Measurements from ENCODE around the gene KDM5B.

The KDM5B gene

DNA sequence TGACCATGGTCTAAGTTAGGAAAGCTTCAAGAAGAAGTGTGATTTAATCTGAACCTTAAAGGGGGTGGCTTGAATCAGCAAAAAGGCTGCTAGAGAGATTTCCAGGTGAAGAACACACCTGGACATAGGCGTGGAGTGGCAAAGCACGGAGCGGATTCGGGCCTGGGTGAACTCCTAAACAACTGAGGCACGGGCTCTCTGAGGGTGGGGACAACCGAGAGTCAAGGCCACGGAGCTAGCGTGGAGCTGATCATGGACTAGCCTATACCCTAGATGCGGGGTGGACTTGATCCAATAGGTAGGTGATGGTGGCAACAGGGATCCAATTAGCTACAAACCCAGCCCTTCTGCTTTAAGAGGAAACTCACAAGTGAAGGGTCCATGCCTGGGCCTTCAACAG, 125.7 kb downstream of the KDM5B start:
- DNase-seq: no peak

GRCh38 chr1:202681736-202682420, 126.3 kb downstream of the KDM5B start:
- DNase-seq: no peak

DNA sequence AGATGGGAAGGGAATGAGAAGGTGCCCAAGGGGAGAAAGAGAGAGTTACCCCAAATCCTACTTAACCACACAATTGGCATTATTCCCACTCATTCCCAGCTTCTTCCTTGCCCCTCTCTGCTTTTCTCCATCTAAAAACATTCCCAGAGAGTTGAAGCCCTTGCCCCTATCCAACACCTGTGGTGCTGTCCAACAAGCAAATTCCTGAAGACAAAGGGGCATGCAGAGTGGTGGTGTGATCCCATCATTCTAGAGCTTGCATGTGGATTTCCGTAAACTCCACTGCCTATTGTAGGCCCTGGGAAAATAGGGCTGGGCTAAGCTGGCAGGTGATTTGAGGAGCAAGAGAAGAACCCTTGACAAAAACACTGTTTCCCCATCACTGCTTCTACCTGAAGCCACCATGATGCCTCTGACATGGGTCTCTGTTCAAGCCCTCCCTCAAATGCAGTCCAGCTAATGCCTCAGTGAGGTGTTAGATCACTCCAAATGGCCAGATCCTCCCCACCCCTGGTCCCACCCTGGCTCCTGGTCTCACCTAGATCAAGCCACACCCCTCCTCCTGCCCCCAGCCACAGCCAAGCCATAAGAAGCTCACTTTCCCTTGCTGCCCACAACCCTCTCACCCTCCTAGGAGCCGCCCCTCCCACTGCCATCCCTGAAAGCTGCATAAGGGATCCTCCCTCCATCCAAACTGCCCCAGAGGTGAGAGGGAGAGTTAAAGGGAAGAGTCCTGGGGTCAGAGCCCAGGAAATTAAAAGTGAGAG, 127.5 kb downstream of the KDM5B start:
- DNase-seq: no peak

DNA sequence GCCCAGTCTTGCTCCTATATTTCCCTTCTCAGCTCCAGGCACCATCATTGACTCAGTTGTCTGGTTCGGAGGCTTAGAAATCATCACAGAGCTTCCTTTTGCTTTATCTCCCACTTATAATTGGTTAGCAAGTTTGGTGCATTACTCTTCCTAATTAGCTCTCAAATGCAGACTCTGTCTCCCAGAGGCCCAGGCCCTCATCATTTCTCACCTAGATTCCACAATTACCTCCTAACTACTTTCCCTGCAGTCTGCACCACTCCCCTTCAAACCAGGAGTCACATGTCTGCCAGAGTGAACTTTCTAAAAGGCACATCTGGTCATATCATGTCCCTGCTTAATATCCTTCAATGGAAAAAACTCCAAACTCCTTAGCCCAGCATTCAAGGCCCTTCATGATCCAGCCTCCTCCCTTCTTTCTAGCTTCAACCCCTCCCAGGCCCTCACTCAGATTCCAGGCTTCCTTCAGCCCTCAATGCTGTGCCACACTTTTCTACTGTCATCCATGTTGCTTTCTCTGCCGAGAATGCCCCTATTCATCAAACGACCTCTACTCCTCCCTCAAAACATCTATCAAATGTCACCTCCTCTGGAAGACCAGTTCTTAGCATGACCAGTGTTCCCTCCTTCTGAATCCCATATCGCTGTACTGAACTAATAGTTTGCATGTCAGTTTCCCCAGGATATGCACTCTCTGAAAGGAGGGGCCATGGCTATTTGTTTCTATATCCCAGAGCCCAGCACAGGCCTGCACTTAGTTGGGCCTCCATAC, 128.6 kb downstream of the KDM5B start:
- DNase-seq: no peak

DNA sequence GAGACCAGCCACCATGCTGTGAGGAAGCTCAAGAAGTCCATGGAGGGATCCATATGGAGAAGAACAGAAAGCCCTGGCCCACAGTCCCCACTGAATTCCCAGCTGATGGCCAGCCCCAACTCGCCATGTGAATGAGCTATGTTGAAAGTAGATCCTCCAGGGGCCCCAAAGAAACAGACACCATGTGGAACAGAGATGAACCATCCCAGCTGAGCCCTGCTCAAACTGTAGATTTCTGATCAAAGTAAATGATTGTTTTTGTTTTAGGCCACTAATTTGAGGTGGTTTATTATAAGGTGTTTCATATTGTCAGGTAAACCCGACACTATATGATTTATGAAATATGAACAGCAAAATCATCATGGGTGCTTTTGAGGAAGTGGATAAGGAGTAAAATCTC, 130.8 kb downstream of the KDM5B start:
- DNase-seq: no peak

Data from AML-193 (cell line).